Small intestine (tissue), 7 donors: ENCODE measurements around the gene SBK1. TPM values are rescaled to one million over a fixed set of nuclear protein-coding genes. Genes with fewer than 3 reads are reported as not detected.
A peak's percentile ranks its signal among the peaks of the same experiment; 100 is the strongest.

Experiments used
- DNase-seq, 2 donors: peaks; one replicate each; pipeline versions ENCODE4 v3.0.0 to v3.0.0-alpha.2; 2013
- FAIRE-seq: peaks from 2 replicates; lab custom pipeline; 2012; peaks lifted over from hg19 to GRCh38; lab: Jason Lieb, UNC
- H3K27ac ChIP-seq, 3 donors: one replicate each; pipeline ENCODE4 v1.5.1; 2013; ENCODE audit warnings: low read length in 2 of 3, mild to moderate bottlenecking in 2 of 3, control low read depth in 1 of 3, inconsistent platforms in 1 of 3, low read depth in 1 of 3, moderate library complexity in 1 of 3
- H3K27me3 ChIP-seq, 3 donors: one replicate each; pipeline ENCODE4 v1.6.1; 2013; ENCODE audit warnings: low read length in 3 of 3, inconsistent platforms in 1 of 3; ENCODE audit not compliant: control insufficient read depth in 3 of 3, insufficient read depth in 3 of 3
- H3K36me3 ChIP-seq, 3 donors: one replicate each; pipeline ENCODE4 v1.6.1; 2013; ENCODE audit warnings: low read length in 3 of 3, inconsistent platforms in 1 of 3, low read depth in 1 of 3, mild to moderate bottlenecking in 1 of 3, moderate library complexity in 1 of 3; ENCODE audit not compliant: control insufficient read depth in 3 of 3, insufficient read depth in 2 of 3
- H3K4me1 ChIP-seq, 3 donors: one replicate each; pipeline ENCODE4 v1.6.1; 2013; ENCODE audit warnings: low read length in 2 of 3, inconsistent platforms in 1 of 3, low read depth in 1 of 3, mild to moderate bottlenecking in 1 of 3, moderate library complexity in 1 of 3; ENCODE audit not compliant: control insufficient read depth in 3 of 3, insufficient read depth in 2 of 3
- H3K4me3 ChIP-seq, 3 donors: one replicate each; pipeline ENCODE4 v1.5.1; 2013; ENCODE audit warnings: low read length in 3 of 3, control low read depth in 1 of 3, inconsistent platforms in 1 of 3, low read depth in 1 of 3, mild to moderate bottlenecking in 1 of 3, moderate library complexity in 1 of 3
- H3K9me3 ChIP-seq, 2 donors: one replicate each; pipeline ENCODE4 v1.6.1; 2013; ENCODE audit warnings: low read depth in 1 of 2, low read length in 1 of 2; ENCODE audit not compliant: control insufficient read depth in 2 of 2, insufficient read depth in 1 of 2
- WGBS, 3 donors: extraction: QIAGEN DNeasy Blood & Tissue Kit; methylation state at CpG; one replicate each; pipeline ENCODE4 v1.1.7; 2013; 5-methylcytosine and 5-hydroxymethylcytosine counted together
- polyA plus RNA-seq, 4 donors: library from polyadenylated mRNA; stranded (reverse) in 3 of 4; unstranded in 1 of 4; fragments of 200-250 nt in 3 of 4; fragments of 120-200 nt in 1 of 4; gene quantifications; one replicate each; pipeline versions ENCODE4 v1.2.1 to v1.2.3, GENCODE V29; 2013
- donor health status: healthy with polysubstance abuse.
- donor health status: control.
- donor health status: control.
- donor health status: Bipolar disorder and iron deficiency.
- donor health status: healthy.

Gene SBK1
- polyA plus RNA-seq, 4 donors: under 0.01 to 1.8 (median 0.71) TPM

DNA sequence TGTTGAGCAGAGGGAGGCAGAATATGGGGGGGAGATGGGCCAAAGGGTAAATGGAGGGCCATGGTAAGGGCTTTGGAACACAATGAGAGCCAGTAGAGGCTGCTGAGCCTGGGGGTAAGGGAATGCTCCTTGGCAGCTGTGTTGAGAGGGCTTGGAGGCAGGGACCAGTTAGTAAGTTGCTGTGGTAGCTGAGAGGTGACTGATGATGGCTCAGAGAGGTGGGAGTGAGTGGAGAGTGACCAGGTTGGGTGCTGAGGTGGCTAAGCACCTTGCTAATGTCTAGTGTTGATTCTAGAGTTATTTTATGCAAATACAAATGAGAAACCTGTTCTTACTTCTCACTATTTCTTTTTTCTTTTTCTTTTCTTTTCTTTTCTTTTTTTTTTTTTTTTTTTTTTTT, 10.8 kb downstream of the SBK1 start:
- no peak for DNase-seq
- Histone ChIP-seq H3K9me3 (no peaks in the 10 kb centered on the region), H3K36me3 (no peaks in the 10 kb centered on the region), H3K4me3 (no peak overlapping the region), H3K27ac (no peak overlapping the region), H3K4me1 (no peaks in the 10 kb centered on the region), H3K27me3 (no peaks in the 10 kb centered on the region)
- FAIRE-seq: no peak

GRCh38 chr16:28304214-28304613, 11.9 kb downstream of the SBK1 start:
- FAIRE-seq (no peak), DNase-seq (peak in 1 of 2 donors; percentile 47)
- WGBS, 3 donors: 64 to 84% (median 77%) methylated on average over 8 of the region's 8 CpGs
- Histone ChIP-seq H3K27ac (no peak overlapping the region), H3K4me3 (no peak overlapping the region), H3K36me3 (no peaks in the 10 kb centered on the region), H3K4me1 (no peaks in the 10 kb centered on the region), H3K27me3 (no peaks in the 10 kb centered on the region), H3K9me3 (no peaks in the 10 kb centered on the region)

- Histone ChIP-seq H3K27ac (no peak overlapping the region), H3K27me3 (no peaks in the 10 kb centered on the region)
- no peak for FAIRE-seq
Observed at GRCh38 chr16:28307936-28308335, 15.6 kb downstream of the SBK1 start.

DNA sequence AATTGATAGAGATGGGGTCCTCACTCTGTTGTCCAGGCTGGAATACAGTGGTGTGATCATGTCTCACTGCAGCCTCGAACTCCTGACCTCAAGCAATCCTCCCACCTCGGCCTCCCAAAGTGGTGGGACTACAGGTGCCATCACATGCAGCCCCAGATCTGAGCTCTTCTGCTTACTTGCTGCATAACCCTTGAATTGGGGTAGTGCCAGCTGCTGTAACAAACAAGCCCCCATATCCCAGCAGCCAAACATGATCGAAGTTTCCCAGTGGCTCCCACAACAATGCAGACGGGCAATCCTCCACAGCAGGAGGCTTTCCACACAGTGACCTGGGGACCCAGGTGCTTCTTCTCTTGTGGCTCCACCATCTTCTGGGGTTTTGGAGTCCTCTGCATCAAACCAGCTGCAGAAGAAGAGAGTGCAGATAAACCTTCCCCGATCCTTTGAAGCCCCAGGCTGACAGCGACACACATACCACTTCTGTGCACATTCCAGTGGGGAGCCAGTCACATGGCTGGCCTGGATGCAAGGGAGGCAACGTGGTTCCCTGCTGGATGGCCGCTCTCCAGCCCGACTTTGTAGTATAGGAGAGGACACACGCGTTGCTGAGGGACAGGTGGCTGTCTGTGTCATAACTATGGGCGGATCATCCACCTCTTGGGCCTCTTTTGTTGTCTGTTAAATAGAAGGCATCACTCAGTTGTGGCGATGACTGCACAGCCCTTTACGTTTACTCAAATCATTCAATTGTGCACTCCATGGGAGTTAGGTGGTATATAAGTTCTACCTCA, 16.7 kb downstream of the SBK1 start:
- Histone ChIP-seq H3K4me1 (no peaks in the 10 kb centered on the region), H3K36me3 (no peaks in the 10 kb centered on the region), H3K9me3 (no peaks in the 10 kb centered on the region), H3K27me3 (no peaks in the 10 kb centered on the region), H3K4me3 (no peak overlapping the region), H3K27ac (no peak overlapping the region)
- FAIRE-seq (no peak), DNase-seq (no peak)
- WGBS, 3 donors: 88 to 94% (median 92%) methylated on average over 14 of the region's 14 CpGs

More at GRCh38 chr16:28307936-28308335, 15.6 kb downstream of the SBK1 start:
- no peak for DNase-seq
- Histone ChIP-seq H3K4me3 (no peak overlapping the region), H3K4me1 (no peaks in the 10 kb centered on the region), H3K9me3 (no peaks in the 10 kb centered on the region), H3K36me3 (no peaks in the 10 kb centered on the region)
- WGBS, 3 donors: 58 to 72% (median 61%) methylated on average over 5 of the region's 5 CpGs

DNA sequence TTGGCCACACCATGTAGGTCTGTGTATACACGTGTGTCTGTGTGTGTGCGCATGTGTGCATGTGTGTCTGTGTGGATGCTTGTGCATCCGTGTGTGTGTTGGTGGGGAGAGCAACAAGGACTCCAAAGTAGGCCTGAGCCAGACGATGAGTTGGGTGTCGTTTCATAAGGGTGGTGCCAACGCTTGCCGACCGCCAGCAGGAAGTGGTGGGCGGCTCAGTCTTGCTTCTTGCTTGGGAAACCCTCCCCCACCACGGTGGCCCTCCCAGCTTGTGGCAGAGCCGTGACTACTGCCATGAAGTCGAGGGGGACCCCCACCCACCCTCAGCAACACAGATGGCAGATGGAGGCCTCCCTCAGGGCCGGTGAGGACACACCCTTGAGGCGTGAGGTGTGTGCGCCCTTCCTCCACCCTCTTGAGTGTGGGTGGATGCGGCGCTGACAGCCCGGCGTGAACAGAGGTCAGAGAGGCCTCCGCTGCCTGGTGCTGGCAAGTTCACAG, 17.5 kb downstream of the SBK1 start:
- Histone ChIP-seq H3K9me3 (no peaks in the 10 kb centered on the region), H3K4me1 (no peaks in the 10 kb centered on the region), H3K4me3 (no peak overlapping the region), H3K36me3 (no peaks in the 10 kb centered on the region), H3K27ac (no peak overlapping the region), H3K27me3 (no peaks in the 10 kb centered on the region)
- FAIRE-seq: no peak
- DNase-seq: no peak
- WGBS, 3 donors: 65 to 79% (median 71%) methylated on average over 20 of the region's 20 CpGs

- 94 to 99% (median 97%) methylated on average over 11 of the region's 11 CpGs for WGBS, 3 donors
- H3K4me1 ChIP-seq: no peaks in the 10 kb centered on the region
- H3K4me3 ChIP-seq: no peak overlapping the region
- H3K27ac ChIP-seq: no peak overlapping the region
- no peaks in the 10 kb centered on the region for H3K9me3 ChIP-seq
- no peaks in the 10 kb centered on the region for H3K27me3 ChIP-seq
- DNase-seq: no peak
- FAIRE-seq: no peak
- H3K36me3 ChIP-seq: no peaks in the 10 kb centered on the region
Observed at GRCh38 chr16:28310796-28311195, 18.5 kb downstream of the SBK1 start.

DNA sequence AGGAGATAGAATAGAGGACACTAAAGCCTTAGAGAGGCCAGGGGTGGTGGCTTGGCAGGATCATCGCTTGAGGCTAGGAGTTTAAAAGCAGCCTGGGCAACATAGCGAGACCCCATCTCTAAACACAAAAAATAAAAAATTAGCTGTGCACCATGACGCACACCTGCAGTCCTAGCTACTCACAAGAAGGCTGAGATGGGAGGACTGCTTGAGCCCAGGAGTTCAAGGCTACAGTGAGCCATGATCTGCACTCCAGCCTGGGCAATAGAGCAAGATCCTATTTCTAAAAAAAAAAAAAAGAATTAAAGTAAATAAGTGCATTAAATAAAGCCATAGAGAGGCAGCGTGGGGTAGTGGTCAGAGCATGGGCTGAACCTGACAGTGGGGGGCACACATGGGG, 19.1 kb downstream of the SBK1 start:
- no peak for DNase-seq
- Histone ChIP-seq H3K4me1 (no peaks in the 10 kb centered on the region), H3K27ac (no peak overlapping the region), H3K36me3 (no peaks in the 10 kb centered on the region), H3K4me3 (no peak overlapping the region), H3K27me3 (no peaks in the 10 kb centered on the region), H3K9me3 (no peaks in the 10 kb centered on the region)
- WGBS, 3 donors: 93 to 97% (median 96%) methylated on average over 4 of the region's 4 CpGs
- FAIRE-seq: no peak

DNA sequence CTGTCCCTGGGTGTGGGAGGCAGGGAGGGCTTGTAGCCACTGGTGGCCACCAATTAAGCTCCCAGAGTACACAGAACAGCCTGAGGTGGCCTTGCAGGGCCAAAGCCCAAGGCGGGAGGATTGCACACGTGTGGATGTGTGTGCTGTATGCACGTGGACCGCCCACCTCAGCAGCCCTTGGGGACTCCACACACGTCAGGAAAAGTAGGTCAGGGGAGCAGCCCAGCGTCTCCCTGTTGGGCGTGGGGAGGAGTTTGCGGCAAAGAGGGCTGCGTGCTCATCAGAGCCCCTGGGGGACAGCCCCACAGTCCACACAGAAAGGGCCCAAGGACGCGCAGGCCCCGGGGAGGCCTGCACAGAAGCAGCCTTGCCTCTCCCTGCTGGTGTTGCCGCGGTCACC, 19.6 kb downstream of the SBK1 start:
- FAIRE-seq: no peak
- H3K36me3 ChIP-seq: no peaks in the 10 kb centered on the region
- 79 to 91% (median 85%) methylated on average over 12 to 14 of the region's 14 CpGs for WGBS, 3 donors
- H3K4me3 ChIP-seq: no peak overlapping the region
- H3K9me3 ChIP-seq: no peaks in the 10 kb centered on the region
- DNase-seq: no peak
- H3K27ac ChIP-seq: no peak overlapping the region
- no peaks in the 10 kb centered on the region for H3K27me3 ChIP-seq
- no peaks in the 10 kb centered on the region for H3K4me1 ChIP-seq
